Stomach smooth muscle (tissue), 2 donors: ENCODE data around the gene ADCY7.

Experiments used
- H3K27ac ChIP-seq: one replicate; pipeline ENCODE4 v1.7.0; 2013; ENCODE audit warnings: mild to moderate bottlenecking, low read length, inconsistent platforms
- H3K27me3 ChIP-seq, 2 donors: one replicate each; pipeline ENCODE4 v1.7.0; 2013; ENCODE audit warnings: low read length in 2 of 2; ENCODE audit not compliant: insufficient read depth in 2 of 2, control insufficient read depth in 1 of 2
- H3K36me3 ChIP-seq, 2 donors: one replicate each; pipeline ENCODE4 v1.7.0; 2013; ENCODE audit warnings: low read length in 2 of 2; ENCODE audit not compliant: control insufficient read depth in 2 of 2, insufficient read depth in 2 of 2
- H3K4me1 ChIP-seq: one replicate; pipeline ENCODE4 v1.7.0; 2013; ENCODE audit warnings: low read length; ENCODE audit not compliant: control insufficient read depth, insufficient read depth
- H3K4me3 ChIP-seq, 2 donors: one replicate each; pipeline ENCODE4 v1.7.0; 2013; ENCODE audit warnings: low read length in 2 of 2
- H3K9ac ChIP-seq, 2 donors: one replicate each; pipeline ENCODE4 v1.7.0; 2013; ENCODE audit warnings: low read length in 2 of 2, mild to moderate bottlenecking in 1 of 2
- H3K9me3 ChIP-seq, 2 donors: one replicate each; pipeline ENCODE4 v1.7.0; 2013; ENCODE audit warnings: low read length in 2 of 2; ENCODE audit not compliant: control insufficient read depth in 2 of 2
- donor health status: healthy.
- donor health status: Pancreatic carcinoma.

ADCY7 gene

DNA sequence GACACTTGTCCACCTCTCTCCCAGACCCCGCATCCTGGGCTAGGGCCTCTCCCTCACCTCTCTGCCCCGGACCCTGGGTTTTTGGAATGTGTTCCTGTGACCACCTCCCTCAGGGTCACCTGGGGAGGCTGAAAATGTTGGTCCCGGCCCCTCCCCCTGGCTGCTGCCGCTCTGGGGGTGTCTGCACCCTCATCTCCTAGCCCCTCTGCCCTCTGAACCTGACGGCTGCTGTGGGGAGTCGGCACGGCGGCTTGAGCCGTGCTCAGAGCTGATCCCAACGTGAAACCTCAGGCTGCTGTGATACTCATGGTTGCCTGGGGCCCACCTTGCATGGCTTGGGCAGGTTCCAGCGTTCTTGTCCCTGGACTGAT is 42.8 kb downstream of the ADCY7 start:
- Histone ChIP-seq H3K36me3 (peaks cover 9 to 17% of the 10 kb centered on the region in 2 donors), H3K27me3 (no peaks in the 10 kb centered on the region), H3K4me1 (peaks cover 10% of the 10 kb centered on the region), H3K4me3 (no peak overlapping the region), H3K27ac (no peak overlapping the region), H3K9ac (no peak overlapping the region), H3K9me3 (no peaks in the 10 kb centered on the region)

DNA sequence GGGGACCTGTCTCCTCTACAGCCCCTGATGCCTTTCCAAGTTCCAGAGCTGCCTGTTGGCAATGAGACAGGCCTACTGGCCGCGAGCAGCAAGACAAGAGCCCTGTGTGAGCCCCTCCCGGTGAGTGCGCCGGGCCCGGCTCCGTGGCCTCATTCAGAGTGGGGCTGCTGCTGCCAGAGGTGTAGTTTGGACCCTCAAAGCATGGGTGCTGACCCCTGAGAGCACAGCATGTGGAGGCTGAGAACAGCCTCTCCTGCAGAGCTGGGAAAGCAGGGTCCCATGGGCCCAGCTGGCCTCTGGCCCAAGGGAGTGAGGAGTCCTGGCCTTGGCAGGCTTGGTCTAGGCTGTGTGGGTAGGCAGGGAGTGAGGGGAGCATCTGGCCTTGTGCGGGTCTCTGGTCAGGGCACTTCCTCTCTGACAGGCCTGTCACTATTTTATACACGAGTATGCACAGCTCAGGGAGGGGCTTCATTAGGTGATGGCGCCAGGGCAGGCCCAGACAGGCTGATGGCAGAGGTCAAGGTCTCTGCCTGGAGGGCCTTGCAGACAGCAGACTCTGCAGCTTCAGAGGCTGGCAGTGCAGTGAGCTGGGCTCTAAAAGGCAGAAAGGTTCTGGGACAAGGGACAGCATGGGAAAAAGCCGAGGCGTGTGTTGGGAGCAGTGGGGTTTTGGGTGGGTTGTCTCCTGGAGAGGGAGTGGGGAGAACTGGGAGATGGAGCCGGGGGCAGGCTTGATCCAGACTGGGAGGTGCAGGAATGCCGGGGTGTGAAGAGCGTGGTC is 43.4 kb downstream of the ADCY7 start:
- H3K36me3 ChIP-seq, result peaks cover 11 to 19% of the 10 kb centered on the region in 2 donors
- H3K27ac ChIP-seq, result no peak overlapping the region
- H3K27me3 ChIP-seq, result no peaks in the 10 kb centered on the region
- H3K9me3 ChIP-seq, result no peaks in the 10 kb centered on the region
- peaks cover 11% of the 10 kb centered on the region for H3K4me1 ChIP-seq
- no peak overlapping the region for H3K9ac ChIP-seq
- no peak overlapping the region for H3K4me3 ChIP-seq

DNA sequence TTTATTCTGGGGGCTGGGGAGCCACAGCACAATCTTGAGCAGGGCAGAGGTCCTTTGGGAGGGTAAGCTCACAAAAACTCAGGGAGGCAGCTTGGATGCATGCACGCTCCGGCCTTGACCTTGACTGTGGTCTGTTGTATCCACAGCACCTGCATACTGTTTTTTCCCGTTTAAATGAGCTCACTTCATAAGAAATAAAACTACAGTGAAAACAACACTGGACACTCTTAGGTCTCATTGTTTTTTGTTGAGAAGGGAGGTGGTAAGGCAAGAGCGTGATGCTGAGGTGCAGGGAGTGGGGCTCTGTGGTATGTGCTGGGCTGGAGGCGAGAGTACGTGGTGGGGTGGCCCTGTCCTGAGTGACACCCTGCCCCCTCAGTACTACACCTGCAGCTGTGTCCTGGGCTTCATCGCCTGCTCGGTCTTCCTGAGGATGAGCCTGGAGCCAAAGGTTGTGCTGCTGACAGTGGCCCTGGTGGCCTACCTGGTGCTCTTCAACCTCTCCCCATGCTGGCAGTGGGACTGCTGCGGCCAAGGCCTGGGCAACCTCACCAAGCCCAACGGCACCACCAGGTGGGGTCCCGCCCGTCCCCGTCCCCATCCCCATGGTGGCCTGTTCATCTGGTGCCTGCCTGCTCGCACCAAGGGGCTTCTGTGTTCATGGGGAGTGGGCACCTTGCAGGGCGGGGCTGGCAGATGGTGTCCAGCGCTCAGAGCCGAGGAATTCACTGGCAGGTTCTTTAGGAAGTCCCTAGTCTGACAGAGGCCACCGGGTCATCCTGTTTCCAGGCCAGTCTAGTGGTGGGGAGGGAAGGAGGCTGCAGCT is 44.2 kb downstream of the ADCY7 start:
- Histone ChIP-seq H3K4me3 (no peak overlapping the region), H3K4me1 (peaks cover 19% of the 10 kb centered on the region), H3K27ac (no peak overlapping the region), H3K9ac (no peak overlapping the region), H3K36me3 (peaks cover 14 to 27% of the 10 kb centered on the region in 2 donors), H3K27me3 (no peaks in the 10 kb centered on the region), H3K9me3 (no peaks in the 10 kb centered on the region)

DNA sequence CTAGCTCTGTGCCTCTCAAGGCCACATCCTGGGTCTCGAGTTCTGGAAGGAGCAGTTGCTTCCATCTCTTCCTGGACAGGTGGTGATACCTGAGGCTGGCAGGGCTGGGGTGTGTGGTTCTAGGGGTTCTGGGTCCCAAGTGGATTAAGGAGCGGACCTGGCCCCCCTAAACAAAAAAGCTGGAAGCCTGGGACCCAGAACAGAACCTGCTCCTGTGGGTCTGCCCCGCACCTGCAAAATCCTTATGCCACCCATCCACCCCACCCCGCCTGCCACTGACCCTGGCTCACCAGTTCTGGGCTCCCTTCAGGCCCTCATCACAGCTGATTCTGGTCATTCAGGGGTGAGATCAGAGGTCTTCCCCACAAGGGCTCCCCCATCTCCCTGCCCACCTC is 44.8 kb downstream of the ADCY7 start:
- H3K9ac ChIP-seq, result no peak overlapping the region
- H3K27me3 ChIP-seq, result no peaks in the 10 kb centered on the region
- peaks cover 25% of the 10 kb centered on the region for H3K4me1 ChIP-seq
- H3K27ac ChIP-seq, result no peak overlapping the region
- H3K9me3 ChIP-seq, result no peaks in the 10 kb centered on the region
- no peak overlapping the region for H3K4me3 ChIP-seq
- peaks cover 18 to 33% of the 10 kb centered on the region in 2 donors for H3K36me3 ChIP-seq

DNA sequence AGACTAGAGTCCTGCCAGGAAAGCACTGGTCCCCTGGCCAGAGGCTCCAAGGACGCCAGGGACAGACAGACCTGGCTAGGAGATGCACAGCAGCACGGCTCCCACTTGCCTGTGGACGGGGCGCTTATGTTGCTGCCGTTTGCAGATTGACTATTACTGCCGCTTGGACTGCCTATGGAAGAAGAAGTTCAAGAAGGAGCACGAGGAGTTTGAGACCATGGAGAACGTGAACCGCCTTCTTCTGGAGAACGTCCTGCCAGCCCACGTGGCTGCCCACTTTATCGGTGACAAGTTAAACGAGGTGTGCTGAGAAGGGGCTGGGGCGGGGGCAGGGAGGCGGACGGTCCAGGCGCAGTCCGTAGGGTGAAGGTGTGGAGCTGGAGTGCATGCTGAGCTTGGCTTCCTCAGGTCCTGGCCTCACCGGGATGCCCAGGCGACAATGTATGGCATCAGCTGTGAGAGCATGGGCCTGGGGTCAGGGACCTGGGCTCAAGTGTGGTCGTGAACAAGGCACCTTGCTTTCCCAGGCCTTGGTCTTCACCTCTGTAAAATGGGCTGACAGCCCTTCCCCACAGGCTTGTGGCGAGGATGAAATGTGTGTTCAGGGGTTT is 45.6 kb downstream of the ADCY7 start:
- peaks cover 33% of the 10 kb centered on the region for H3K4me1 ChIP-seq
- H3K27ac ChIP-seq, result no peak overlapping the region
- H3K36me3 ChIP-seq, result peaks cover 21 to 41% of the 10 kb centered on the region in 2 donors
- no peaks in the 10 kb centered on the region for H3K27me3 ChIP-seq
- H3K4me3 ChIP-seq, result no peak overlapping the region
- no peak overlapping the region for H3K9ac ChIP-seq
- no peaks in the 10 kb centered on the region for H3K9me3 ChIP-seq

DNA sequence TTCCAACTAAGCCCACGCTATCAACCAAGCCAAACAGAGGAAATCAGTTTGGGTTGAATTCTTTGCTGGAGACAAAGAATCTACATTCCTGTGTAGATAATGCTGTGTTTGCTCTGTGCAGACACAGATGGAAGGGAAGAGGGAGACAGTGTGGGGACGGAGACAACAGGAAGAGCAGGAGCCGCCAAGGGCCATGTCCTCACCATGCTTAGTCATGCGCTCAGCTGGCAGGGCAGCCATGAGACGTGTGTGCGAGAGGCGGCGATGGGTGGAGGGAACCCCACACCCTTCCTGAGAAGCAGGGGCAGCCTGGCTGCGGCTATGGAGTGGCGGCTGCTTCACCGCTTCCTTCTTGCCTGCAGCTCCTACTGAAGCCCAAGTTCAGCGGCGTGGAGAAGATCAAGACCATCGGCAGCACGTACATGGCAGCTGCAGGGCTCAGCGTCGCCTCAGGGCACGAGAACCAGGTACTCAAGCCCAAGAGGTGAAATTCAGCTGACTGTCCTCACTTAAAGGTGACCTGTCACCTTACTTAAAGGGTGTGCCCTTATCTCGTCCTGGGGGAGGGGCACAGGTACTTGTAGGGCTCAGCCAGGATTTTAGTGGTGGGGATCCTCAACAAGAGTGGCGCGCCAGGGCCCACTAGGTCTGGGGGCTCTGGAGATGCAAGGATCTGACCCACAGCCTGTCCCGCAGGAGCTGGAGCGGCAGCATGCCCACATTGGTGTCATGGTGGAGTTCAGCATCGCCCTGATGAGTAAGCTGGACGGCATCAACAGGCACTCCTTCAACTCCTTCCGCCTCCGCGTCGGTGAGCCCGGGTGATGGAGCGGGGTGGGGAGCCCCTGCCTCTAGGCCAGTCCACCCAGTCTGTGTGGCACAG is 47.5 kb downstream of the ADCY7 start:
- H3K9ac ChIP-seq, result no peak overlapping the region
- peak overlapping the region; percentile 84 for H3K27ac ChIP-seq
- H3K4me3 ChIP-seq, result no peak overlapping the region
- peaks cover 26 to 44% of the 10 kb centered on the region in 2 donors for H3K36me3 ChIP-seq
- H3K27me3 ChIP-seq, result no peaks in the 10 kb centered on the region
- H3K4me1 ChIP-seq, result peaks cover 34% of the 10 kb centered on the region
- no peaks in the 10 kb centered on the region for H3K9me3 ChIP-seq

- Histone ChIP-seq H3K4me3 (no peak overlapping the region), H3K36me3 (peaks cover 28 to 49% of the 10 kb centered on the region in 2 donors), H3K27ac (peak overlapping the region; percentile 84), H3K4me1 (peaks cover 26% of the 10 kb centered on the region), H3K9me3 (no peaks in the 10 kb centered on the region), H3K27me3 (no peaks in the 10 kb centered on the region), H3K9ac (no peak overlapping the region)
Measured at GRCh38 chr16:50314665-50315064, 48.3 kb downstream of the ADCY7 start.

DNA sequence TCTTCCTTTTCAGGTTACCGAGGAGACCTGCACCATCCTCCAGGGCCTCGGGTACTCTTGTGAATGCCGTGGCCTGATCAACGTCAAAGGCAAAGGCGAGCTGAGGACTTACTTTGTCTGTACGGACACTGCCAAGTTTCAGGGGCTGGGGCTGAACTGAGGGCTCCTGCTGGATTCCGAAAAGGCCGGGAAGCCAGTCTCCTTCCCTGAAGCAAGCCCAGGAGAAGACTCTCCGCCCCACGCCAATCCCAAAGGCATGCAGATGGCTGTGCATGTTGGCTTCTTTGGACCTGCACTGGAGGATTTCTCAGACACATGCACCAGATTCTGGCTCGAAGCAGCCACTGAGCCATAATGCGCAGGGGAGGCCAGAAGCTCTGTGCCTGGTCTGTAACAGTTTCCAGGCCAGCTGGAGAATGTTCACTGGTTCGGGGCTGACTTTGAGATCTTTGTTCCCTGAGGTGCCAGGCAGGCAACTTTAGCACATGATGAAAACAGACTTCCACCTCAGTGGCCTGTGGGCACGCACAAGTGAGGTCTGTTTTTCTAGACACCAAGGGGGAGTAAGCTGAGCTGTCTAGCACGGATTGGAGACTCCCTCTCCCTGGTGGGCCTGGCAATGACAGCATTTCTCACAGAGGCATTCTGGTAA is 49.1 kb downstream of the ADCY7 start:
- Histone ChIP-seq H3K4me1 (peaks cover 24% of the 10 kb centered on the region), H3K36me3 (peaks cover 36 to 57% of the 10 kb centered on the region in 2 donors), H3K27ac (peak overlapping the region; percentile 84), H3K4me3 (no peak overlapping the region), H3K27me3 (no peaks in the 10 kb centered on the region), H3K9me3 (no peaks in the 10 kb centered on the region), H3K9ac (peak overlapping the region in 1 of 2 donors; percentile 36)

GRCh38 chr16:50316102-50316847 is 49.9 kb downstream of the ADCY7 start:
- H3K27me3 ChIP-seq, result no peaks in the 10 kb centered on the region
- peaks cover 24% of the 10 kb centered on the region for H3K4me1 ChIP-seq
- peak overlapping the region; percentile 84 for H3K27ac ChIP-seq
- H3K9ac ChIP-seq, result peak overlapping the region in 1 of 2 donors; percentile 14
- H3K36me3 ChIP-seq, result peaks cover 39 to 60% of the 10 kb centered on the region in 2 donors
- no peaks in the 10 kb centered on the region for H3K9me3 ChIP-seq
- no peak overlapping the region for H3K4me3 ChIP-seq
